DMS53 treated with DMSO at 0.1 percent for 48 hours (cell line): ENCODE measurements around the gene TTLL8.

ENCODE experiments used
- DNase-seq: peaks from one replicate; lab custom pipeline; 2025; ENCODE audit not compliant: unreplicated experiment; lab: John Stamatoyannopoulos, UW

The TTLL8 gene

GRCh38 chr22:49969751-49970527 lies 88.2 kb downstream of the TTLL8 start:
- no peak for DNase-seq

GRCh38 chr22:49968831-49969661 lies 89.1 kb downstream of the TTLL8 start:
- DNase-seq, result no peak
